Measurements from ENCODE around the gene PCLAF.
"Not testable (repeated sequence)": the region's sequence is repeated elsewhere in the genome, so short reads cannot be mapped to it uniquely, and the experiment has no call there.

Gene PCLAF

GRCh38 chr15:64361259-64361658, 20.0 kb downstream of the PCLAF start:
- no peak for DNase-seq (ENCODE audit: low spot score)

- DNase-seq (ENCODE audit: low spot score) = no peak
Observed at GRCh38 chr15:64356710-64357040, 24.6 kb downstream of the PCLAF start.

GRCh38 chr15:64355944-64356709, 25.1 kb downstream of the PCLAF start, which contains the start of gene CSNK1G1:
Gene CSNK1G1 (minus strand): TSS chr15:64356173. CDS start chr15:64300499, 55,674 bp downstream.
- peak; percentile 86 for DNase-seq (ENCODE audit: low spot score)

GRCh38 chr15:64355348-64355943, 25.8 kb downstream of the PCLAF start:
- peak; percentile 12 for DNase-seq (ENCODE audit: low spot score)

- DNase-seq (ENCODE audit: low spot score) = no peak
Observed at GRCh38 chr15:64354688-64355344, 26.4 kb downstream of the PCLAF start.

GRCh38 chr15:64351265-64351664, 30.0 kb downstream of the PCLAF start:
- DNase-seq (ENCODE audit: low spot score) = no peak

GRCh38 chr15:64349375-64349774, 31.9 kb downstream of the PCLAF start:
- no peak for DNase-seq (ENCODE audit: low spot score)

- DNase-seq (ENCODE audit: low spot score) = no peak
Observed at GRCh38 chr15:64348455-64348854, 32.8 kb downstream of the PCLAF start.

GRCh38 chr15:64346242-64346641, 35.0 kb downstream of the PCLAF start:
- not testable (repeated sequence) for DNase-seq (ENCODE audit: low spot score)

GRCh38 chr15:64344651-64345294, 36.5 kb downstream of the PCLAF start:
- no peak for DNase-seq (ENCODE audit: low spot score)

GRCh38 chr15:64343841-64344240, 37.4 kb downstream of the PCLAF start:
- DNase-seq (ENCODE audit: low spot score) = no peak

GRCh38 chr15:64343222-64343621, 38.0 kb downstream of the PCLAF start:
- DNase-seq (ENCODE audit: low spot score) = no peak

- no peak for DNase-seq (ENCODE audit: low spot score)
Observed at GRCh38 chr15:64341961-64342360, 39.3 kb downstream of the PCLAF start.

GRCh38 chr15:64340355-64340754, 40.9 kb downstream of the PCLAF start:
- DNase-seq (ENCODE audit: low spot score) = no peak

GRCh38 chr15:64337761-64338160, 43.5 kb downstream of the PCLAF start:
- DNase-seq (ENCODE audit: low spot score) = no peak

GRCh38 chr15:64333986-64334929, 47.0 kb downstream of the PCLAF start:
- DNase-seq (ENCODE audit: low spot score) = no peak

- no peak for DNase-seq (ENCODE audit: low spot score)
Observed at GRCh38 chr15:64333516-64333915, 47.7 kb downstream of the PCLAF start.

GRCh38 chr15:64331668-64332067, 49.6 kb downstream of the PCLAF start:
- DNase-seq (ENCODE audit: low spot score) = not testable (repeated sequence)

- DNase-seq (ENCODE audit: low spot score) = not testable (repeated sequence)
Observed at GRCh38 chr15:64326975-64327374, 54.3 kb downstream of the PCLAF start.

- not testable (repeated sequence) for DNase-seq (ENCODE audit: low spot score)
Observed at GRCh38 chr15:64326458-64326857, 54.8 kb downstream of the PCLAF start.

- DNase-seq (ENCODE audit: low spot score) = no peak
Observed at GRCh38 chr15:64324165-64324877, 56.9 kb downstream of the PCLAF start.
